Panc1 (cell line): Measurements from ENCODE around the gene TRIM31. TPM values are rescaled to one million over a fixed set of nuclear protein-coding genes. Genes with fewer than 3 reads are reported as not detected.

ENCODE experiments used
- ATAC-seq: fragments of 200-7000 bp; cut with Tn5 transposase; 2 replicates; pipeline ENCODE4 v1.9.1; 2020; ENCODE audit warnings: mild to moderate bottlenecking, moderate library complexity
- BruUV-seq: library from RNA; stranded (reverse); fragments of 400-500 nt; replicated peaks from 2 replicates; lab custom pipeline; 2021; lab: Mats Ljungman, UMichigan
- CTCF ChIA-PET: fragments of 300-600 bp; sonication (Branson Sonifier 250); formaldehyde crosslinking; loops from one replicate; lab custom pipeline; 2022; ENCODE audit warnings: antibody characterized with exemption; lab: Charles Lee
- POLR2A ChIA-PET: fragments of 300-600 bp; sonication (Branson Sonifier 250); formaldehyde crosslinking; loops from one replicate; lab custom pipeline; 2022; ENCODE audit warnings: antibody characterized with exemption; lab: Charles Lee
- DNase-seq: peaks from one replicate; pipeline ENCODE4 v3.0.0-alpha.2; 2010; ENCODE audit warnings: low read depth, low spot score
- H3K27ac ChIP-seq: 2 replicates; pipeline ENCODE4 v1.5.1; 2011; ENCODE audit warnings: mild to moderate bottlenecking, low read length, inconsistent platforms
- H3K27me3 ChIP-seq: fragments of 200-500 bp; sonication (Bioruptor generic); 2 replicates; pipeline ENCODE4 v1.6.0; 2014; ENCODE audit warnings: low read length, inconsistent platforms; ENCODE audit not compliant: control insufficient read depth, insufficient read depth
- H3K36me3 ChIP-seq: fragments of 200-500 bp; sonication (Bioruptor generic); 2 replicates; pipeline ENCODE4 v1.5.1; 2014; ENCODE audit warnings: inconsistent platforms, mild to moderate bottlenecking, low read length, moderate library complexity; ENCODE audit not compliant: control insufficient read depth, insufficient read depth
- H3K4me1 ChIP-seq: 2 replicates; pipeline ENCODE4 v1.5.1; 2011; ENCODE audit warnings: inconsistent platforms, mild to moderate bottlenecking, low read length, moderate library complexity; ENCODE audit not compliant: control insufficient read depth, insufficient read depth
- H3K4me3 ChIP-seq, 2 experiments: 2 replicates each; pipeline ENCODE4 v1.5.1; 2011 to 2012; ENCODE audit warnings: low read depth in 2 of 2, low read length in 2 of 2, mild to moderate bottlenecking in 2 of 2, inconsistent platforms in 1 of 2, moderate library complexity in 1 of 2
- H3K9me3 ChIP-seq: fragments of 200-500 bp; sonication (Bioruptor generic); 2 replicates; pipeline ENCODE4 v1.5.1; 2014; ENCODE audit warnings: low read depth, mild to moderate bottlenecking, inconsistent platforms, low read length, moderate library complexity; ENCODE audit not compliant: control insufficient read depth, insufficient read depth
- CTCF ChIP-seq: fragments of 450-650 bp; IDR thresholded peaks from 2 replicates; pipeline ENCODE4 v1.5.1; 2017; ENCODE audit warnings: mild to moderate bottlenecking
- POLR2AphosphoS5 ChIP-seq: IDR thresholded peaks from 2 replicates; pipeline ENCODE4 v1.6.1; 2012; ENCODE audit warnings: mild to moderate bottlenecking, low read depth, low read length, moderate library complexity
- REST ChIP-seq, 2 experiments: IDR thresholded peaks; 2 replicates each; pipeline ENCODE4 v1.6.1; 2011 to 2012; ENCODE audit warnings: low read depth in 2 of 2, control low read depth in 1 of 2, low read length in 1 of 2, mild to moderate bottlenecking in 1 of 2, moderate library complexity in 1 of 2; ENCODE audit not compliant: insufficient read depth in 1 of 2
- SIN3A ChIP-seq: IDR thresholded peaks from 2 replicates; pipeline ENCODE4 v1.6.1; 2012; ENCODE audit warnings: low read depth, mild to moderate bottlenecking, low read length, moderate library complexity, borderline replicate concordance; ENCODE audit not compliant: insufficient read depth
- TCF7L2 ChIP-seq: IDR thresholded peaks from 2 replicates; pipeline ENCODE4 v1.6.1; 2011; ENCODE audit warnings: mild to moderate bottlenecking, low read depth, low read length, inconsistent platforms
- in situ Hi-C: cut with HindIII; loops from 2 replicates; pipeline ENCODE4 v1.10.0; 2016; ENCODE audit warnings: low sequenced_read_pairs, low pct_unique_long_range_greater_than_20kb
- intact Hi-C: fragments of 100-400 bp; cut with micrococcal nuclease; formaldehyde crosslinking; loops from one replicate; pipeline ENCODE4 v1.10.0; 2022; ENCODE audit not compliant: unreplicated experiment
- total RNA-seq: library from RNA; stranded (reverse); gene quantifications from one replicate; pipeline ENCODE4 v1.2.1, GENCODE V29; 2021; ENCODE audit not compliant: unreplicated experiment

TRIM31 gene
- total RNA-seq, 1 experiment from 2014 or later: not detected

GRCh38 chr6:30152016-30152673, 39.3 kb upstream of the TRIM31 start:
- ATAC-seq (no peak), DNase-seq (no peak)
- Histone ChIP-seq H3K4me3 (no peak overlapping the region), H3K36me3 (no peaks in the 10 kb centered on the region), H3K27me3 (peaks cover 14% of the 10 kb centered on the region), H3K27ac (no peak overlapping the region), H3K9me3 (no peaks in the 10 kb centered on the region), H3K4me1 (no peaks in the 10 kb centered on the region)
- ChIA-PET POLR2A (no interaction called here), CTCF (interaction anchor here (0.9 to 1.1 kb wide), 2 partner anchors 21 to 49 kb away, joined by 3 to 4 read pairs; no protein-coding TSS in a partner anchor)
- TF ChIP-seq POLR2AphosphoS5 (no peak), CTCF (no peak), REST (IDR thresholded peaks at IDR 0.05; ENCODE audit: insufficient read depth in 1 of 2, low read depth in 2 of 2, low read length in 1 of 2) (no peak), TCF7L2 (no peak), SIN3A (no peak)
- in situ Hi-C loops: no loop called here
- intact Hi-C loops: no loop called here
- no TSS peak for BruUV-seq

- ATAC-seq (no peak), DNase-seq (no peak)
- Histone ChIP-seq H3K27ac (no peak overlapping the region), H3K36me3 (no peaks in the 10 kb centered on the region), H3K4me1 (no peaks in the 10 kb centered on the region), H3K9me3 (no peaks in the 10 kb centered on the region), H3K4me3 (no peak overlapping the region), H3K27me3 (peaks cover 12% of the 10 kb centered on the region)
- POLR2A ChIA-PET: no interaction called here
- BruUV-seq: no TSS peak
- intact Hi-C loops (no loop called here), in situ Hi-C loops (no loop called here)
- TF ChIP-seq SIN3A (no peak), REST (IDR thresholded peaks at IDR 0.05; ENCODE audit: insufficient read depth in 1 of 2, low read depth in 2 of 2, low read length in 1 of 2) (no peak), TCF7L2 (no peak), CTCF (no peak), POLR2AphosphoS5 (no peak)
- CTCF ChIA-PET: interaction anchor here (0.9 to 1.1 kb wide), 2 partner anchors 21 to 48 kb away, joined by 3 to 4 read pairs; no protein-coding TSS in a partner anchor
Measured at GRCh38 chr6:30151580-30151979, 38.7 kb upstream of the TRIM31 start.
